GM23338 (cell line): ENCODE measurements around the gene CPNE5. TPM values are rescaled to one million over a fixed set of nuclear protein-coding genes. Genes with fewer than 3 reads are reported as not detected.

Experiments
- ATAC-seq: fragments of 200-7000 bp; cut with Tn5 transposase; 3 replicates; pipeline ENCODE4 v1.9.1; 2020
- DNase-seq: peaks from one replicate; pipeline ENCODE4 v3.0.0-alpha.2; 2015; ENCODE audit warnings: low spot score
- H2AFZ ChIP-seq: fragments of 200-600 bp; sonication (generic); 2 replicates; pipeline ENCODE4 v1.8.0; 2016; ENCODE audit warnings: antibody characterized with exemption, mild to moderate bottlenecking, moderate library complexity
- H3F3A ChIP-seq: fragments of 200-600 bp; sonication (generic); replicated peaks from 2 replicates; pipeline ENCODE4 v1.8.0; 2017; ENCODE audit warnings: antibody characterized with exemption, mixed run types, low read depth
- H3K27ac ChIP-seq: fragments of 200-600 bp; sonication (generic); 2 replicates; pipeline ENCODE4 v1.6.1; 2016; ENCODE audit warnings: low read depth
- H3K27me3 ChIP-seq: fragments of 200-600 bp; sonication (generic); 2 replicates; pipeline ENCODE4 v1.8.0; 2016; ENCODE audit warnings: mild to moderate bottlenecking, mixed run types, moderate library complexity; ENCODE audit not compliant: insufficient read depth
- H3K36me3 ChIP-seq: fragments of 200-600 bp; sonication (generic); 2 replicates; pipeline ENCODE4 v1.8.0; 2016; ENCODE audit warnings: mild to moderate bottlenecking; ENCODE audit not compliant: insufficient read depth
- H3K4me1 ChIP-seq: fragments of 200-600 bp; sonication (generic); 2 replicates; pipeline ENCODE4 v1.8.0; 2016; ENCODE audit warnings: mild to moderate bottlenecking, moderate library complexity; ENCODE audit not compliant: insufficient read depth
- H3K4me2 ChIP-seq: fragments of 200-600 bp; sonication (generic); 2 replicates; pipeline ENCODE4 v1.7.1; 2017; ENCODE audit warnings: mixed run types
- H3K4me3 ChIP-seq: fragments of 200-600 bp; sonication (generic); 2 replicates; pipeline ENCODE4 v1.6.1; 2016; ENCODE audit warnings: mixed run types
- H3K79me2 ChIP-seq: fragments of 200-600 bp; sonication (generic); replicated peaks from 2 replicates; pipeline ENCODE4 v1.8.0; 2017; ENCODE audit warnings: mild to moderate bottlenecking; ENCODE audit not compliant: insufficient read depth
- H3K9me2 ChIP-seq: fragments of 200-600 bp; sonication (generic); 2 replicates; pipeline ENCODE4 v1.8.0; 2017; ENCODE audit not compliant: insufficient read depth
- H4K20me1 ChIP-seq: fragments of 200-600 bp; sonication (generic); replicated peaks from 2 replicates; pipeline ENCODE4 v1.8.0; 2017; ENCODE audit warnings: mild to moderate bottlenecking; ENCODE audit not compliant: insufficient read depth
- H3K27ac Mint-ChIP-seq: 2 replicates; pipeline ENCODE4 v1.8.0; 2020; ENCODE audit warnings: inconsistent platforms, mild to moderate bottlenecking, moderate library complexity, mixed read lengths
- H3K27me3 Mint-ChIP-seq: 3 replicates; pipeline ENCODE4 v1.8.0; 2022; ENCODE audit warnings: low read depth, mild to moderate bottlenecking, moderate library complexity, mixed read lengths, inconsistent platforms; ENCODE audit not compliant: insufficient read depth, poor library complexity
- H3K36me3 Mint-ChIP-seq: 3 replicates; pipeline ENCODE4 v1.8.0; 2021; ENCODE audit warnings: low read depth, mild to moderate bottlenecking, inconsistent platforms, moderate library complexity, mixed read lengths
- H3K4me1 Mint-ChIP-seq: 3 replicates; pipeline ENCODE4 v1.8.0; 2020; ENCODE audit warnings: mild to moderate bottlenecking, inconsistent platforms, mixed read lengths
- H3K4me3 Mint-ChIP-seq: 3 replicates; pipeline ENCODE4 v1.8.0; 2021; ENCODE audit warnings: moderate library complexity, mild to moderate bottlenecking, inconsistent platforms, mixed read lengths
- H3K9me3 Mint-ChIP-seq: 3 replicates; pipeline ENCODE4 v1.8.0; 2020; ENCODE audit warnings: moderate library complexity, mild to moderate bottlenecking, inconsistent platforms, mixed read lengths
- CREB1 ChIP-seq: fragments of 250-450 bp; sonication (Bioruptor Pico); IDR thresholded peaks from 2 replicates; pipeline ENCODE4 v1.5.0; 2020; ENCODE audit warnings: low read depth, mild to moderate bottlenecking, moderate library complexity
- CTCF ChIP-seq, 2 experiments: fragments of 200-600 bp in 1 of 2; sonication (generic) in 1 of 2; conservative IDR thresholded peaks; 2 replicates each; pipeline versions ENCODE4 v1.5.1 to v1.6.1; 2016 to 2017; ENCODE audit warnings: antibody characterized with exemption in 2 of 2, low read depth in 2 of 2, mild to moderate bottlenecking in 2 of 2, moderate library complexity in 1 of 2
- ETS1 ChIP-seq: IDR thresholded peaks from 2 replicates; pipeline ENCODE4 v1.6.1; 2016; ENCODE audit warnings: antibody characterized with exemption
- EZH2phosphoT487 ChIP-seq: fragments of 200-600 bp; sonication (generic); IDR thresholded peaks from one replicate; pipeline ENCODE4 v1.8.1; 2018; ENCODE audit warnings: antibody characterized with exemption; ENCODE audit not compliant: unreplicated experiment
- JUNB ChIP-seq: IDR thresholded peaks from one replicate; pipeline ENCODE4 v1.6.1; 2016; ENCODE audit warnings: antibody characterized with exemption; ENCODE audit not compliant: unreplicated experiment
- POLR2AphosphoS5 ChIP-seq: IDR thresholded peaks from 2 replicates; pipeline ENCODE4 v1.6.1; 2016; ENCODE audit warnings: antibody characterized with exemption, low read depth
- REST ChIP-seq: IDR thresholded peaks from one replicate; pipeline ENCODE4 v1.6.1; 2018; ENCODE audit warnings: antibody characterized with exemption; ENCODE audit not compliant: unreplicated experiment
- ZNF114 ChIP-seq: fragments of 250-450 bp; sonication (Bioruptor Pico); IDR thresholded peaks from 2 replicates; pipeline ENCODE4 v1.5.0; 2020; ENCODE audit warnings: mild to moderate bottlenecking, moderate library complexity
- ZNF331 ChIP-seq: fragments of 250-450 bp; sonication (Bioruptor Pico); IDR thresholded peaks from 2 replicates; pipeline ENCODE4 v1.5.0; 2020; ENCODE audit warnings: low read depth, mild to moderate bottlenecking, moderate library complexity
- ZNF462 ChIP-seq: fragments of 250-450 bp; sonication (Bioruptor Pico); IDR thresholded peaks from 2 replicates; pipeline ENCODE4 v1.5.0; 2020; ENCODE audit warnings: mild to moderate bottlenecking, moderate library complexity
- polyA plus RNA-seq: library from polyadenylated mRNA; unstranded; fragments of >200 nt; fragmentation: Nextera tagmentation; extraction: Ambion mirVana; gene quantifications from 2 replicates; pipeline ENCODE4 v1.2.1, GENCODE V29; 2016
- total RNA-seq: library from RNA; depleted of rRNA; stranded (reverse); fragments of >200 nt; shearing (Covaris generic); gene quantifications from 2 replicates; pipeline ENCODE4 v1.2.3, GENCODE V29; 2014

The CPNE5 gene
- total and polyA plus RNA-seq, 2 experiments from 2014 or later, result 0.14 to 0.42 TPM

- TF ChIP-seq ZNF114 (CRISPR knock-in tag), result no peak
- TF ChIP-seq ZNF331, result no peak
- no peak for TF ChIP-seq CREB1 (CRISPR knock-in tag)
- no peak for TF ChIP-seq REST
- no peak for TF ChIP-seq ETS1
- TF ChIP-seq EZH2phosphoT487, result no peak
- no peak for TF ChIP-seq JUNB
Measured at GRCh38 chr6:36886950-36887618, 47.8 kb upstream of the CPNE5 start (continued).

GRCh38 chr6:36885461-36886401 lies 46.5 kb upstream of the CPNE5 start, which contains the start of gene C6orf89:
TSS of gene C6orf89 (plus strand) at chr6:36885952. CDS start at chr6:36899445, 13,493 bp downstream.
- no peaks in the 10 kb centered on the region for H3F3A ChIP-seq
- peak within 1 kb of the TSS; percentile 64 for H3K27ac ChIP-seq
- DNase-seq, result peak; percentile 99
- no peaks in the 10 kb centered on the region for H3K79me2 ChIP-seq
- Mint-ChIP-seq H3K4me1 (peaks cover 8% of the 10 kb centered on the region; the same call in 2 of the 3 replicates), H3K27me3 (no peaks in the 10 kb centered on the region), H3K27ac (peak within 1 kb of the TSS; percentile 93), H3K4me3 (peak within 1 kb of the TSS; percentile 91), H3K36me3 (no peaks in the 10 kb centered on the region; the same call in 2 of the 3 replicates), H3K9me3 (peaks cover 5% of the 10 kb centered on the region; the same call in 2 of the 3 replicates)
- H3K36me3 ChIP-seq, result no peaks in the 10 kb centered on the region
- peak within 1 kb of the TSS; percentile 66 for H3K4me3 ChIP-seq
- H3K4me1 ChIP-seq, result peaks cover 9% of the 10 kb centered on the region; the same call in 1 of the 2 replicates
- H3K4me2 ChIP-seq, result peak within 1 kb of the TSS; percentile 84
- ATAC-seq, result peak; percentile 99
- H2AFZ ChIP-seq, result peak within 1 kb of the TSS; percentile 80
- no peaks in the 10 kb centered on the region for H4K20me1 ChIP-seq
- H3K9me2 ChIP-seq, result no peaks in the 10 kb centered on the region
- H3K27me3 ChIP-seq, result no peaks in the 10 kb centered on the region
- TF ChIP-seq EZH2phosphoT487, result no peak
- peak; percentile 62 for TF ChIP-seq POLR2AphosphoS5
- peak; percentile 74 to 87 for TF ChIP-seq CTCF (conservative IDR thresholded peaks at IDR 0.05; ENCODE audit: low read depth in 2 of 2)
- no peak for TF ChIP-seq ZNF462 (CRISPR knock-in tag)
